IMR-90 (cell line): ENCODE data around the gene PARVB. TPM values are rescaled to one million over a fixed set of nuclear protein-coding genes. Genes with fewer than 3 reads are reported as not detected.

Experiments
- ATAC-seq: fragments of 200-7000 bp; cut with Tn5 transposase; 2 replicates; pipeline ENCODE4 v1.9.1; 2020; ENCODE audit warnings: low read depth, mild to moderate bottlenecking, moderate library complexity
- BruUV-seq: library from RNA; stranded (reverse); fragments of 400-500 nt; replicated peaks from 2 replicates; lab custom pipeline; 2021; lab: Mats Ljungman, UMichigan
- CTCF ChIA-PET: fragments of 300-600 bp; formaldehyde crosslinking; extraction: SDS; loops from one replicate; lab custom pipeline; 2021; ENCODE audit warnings: antibody characterized with exemption; lab: Yijun Ruan, JAX
- POLR2A ChIA-PET: fragments of 300-600 bp; sonication (Branson Sonifier 250); formaldehyde crosslinking; loops from one replicate; lab custom pipeline; 2022; ENCODE audit warnings: antibody characterized with exemption; ENCODE audit not compliant: unreplicated experiment; lab: Charles Lee
- DNase-seq: peaks from one replicate; pipeline ENCODE4 v3.0.0; 2013
- H2AFZ ChIP-seq: replicated peaks from 2 replicates; pipeline ENCODE3; 2013; ENCODE audit warnings: low read length, mild to moderate bottlenecking; ENCODE audit not compliant: poor library complexity
- H2AK5ac ChIP-seq: 2 replicates; pipeline ENCODE4 v1.6.1; 2013; ENCODE audit warnings: low read depth, low read length, inconsistent platforms
- H2AK9ac ChIP-seq: replicated peaks from 2 replicates; pipeline ENCODE3; 2013; ENCODE audit warnings: mild to moderate bottlenecking, low read depth, low read length, moderate library complexity; ENCODE audit not compliant: poor library complexity
- H2BK120ac ChIP-seq: 2 replicates; pipeline ENCODE4 v1.6.1; 2013; ENCODE audit warnings: low read depth, low read length, inconsistent platforms
- H2BK15ac ChIP-seq: 3 replicates; pipeline ENCODE4 v1.6.1; 2013; ENCODE audit warnings: low read depth, low read length, inconsistent platforms
- H2BK20ac ChIP-seq: 2 replicates; pipeline ENCODE4 v1.6.1; 2013; ENCODE audit warnings: low read depth, mild to moderate bottlenecking, inconsistent platforms, low read length, moderate library complexity
- H2BK5ac ChIP-seq: 2 replicates; pipeline ENCODE4 v1.6.1; 2013; ENCODE audit warnings: mild to moderate bottlenecking, low read depth, low read length, inconsistent platforms; ENCODE audit not compliant: poor library complexity, severe bottlenecking
- H3K14ac ChIP-seq: replicated peaks from 2 replicates; pipeline ENCODE4 v1.6.1; 2013; ENCODE audit warnings: low read depth, low read length, inconsistent platforms
- H3K18ac ChIP-seq: 2 replicates; pipeline ENCODE4 v1.6.1; 2013; ENCODE audit warnings: low read depth, low read length, control low read depth
- H3K23ac ChIP-seq: 2 replicates; pipeline ENCODE4 v1.6.1; 2013; ENCODE audit warnings: low read depth, low read length, inconsistent platforms
- H3K27ac ChIP-seq: 2 replicates; pipeline ENCODE4 v1.5.1; 2013; ENCODE audit warnings: mild to moderate bottlenecking, control low read depth, low read length; ENCODE audit not compliant: insufficient read depth
- H3K27me3 ChIP-seq: 2 replicates; pipeline ENCODE4 v1.6.1; 2013; ENCODE audit warnings: low read length; ENCODE audit not compliant: control insufficient read depth, insufficient read depth
- H3K36me3 ChIP-seq: 2 replicates; pipeline ENCODE4 v1.6.1; 2013; ENCODE audit warnings: low read length, mixed read lengths; ENCODE audit not compliant: control insufficient read depth, insufficient read depth
- H3K4ac ChIP-seq: 2 replicates; pipeline ENCODE4 v1.6.1; 2013; ENCODE audit warnings: low read depth, low read length, inconsistent platforms
- H3K4me1 ChIP-seq: 2 replicates; pipeline ENCODE4 v1.6.1; 2013; ENCODE audit warnings: low read length, mixed read lengths; ENCODE audit not compliant: control insufficient read depth, insufficient read depth
- H3K4me2 ChIP-seq: 2 replicates; pipeline ENCODE4 v1.6.1; 2013; ENCODE audit warnings: low read depth, mild to moderate bottlenecking, control low read depth, low read length, moderate library complexity
- H3K4me3 ChIP-seq: 2 replicates; pipeline ENCODE4 v1.5.1; 2013; ENCODE audit warnings: low read depth, mild to moderate bottlenecking, control low read depth, low read length, moderate library complexity; ENCODE audit not compliant: insufficient read depth
- H3K56ac ChIP-seq: 2 replicates; pipeline ENCODE4 v1.6.1; 2013; ENCODE audit warnings: low read length, inconsistent platforms; ENCODE audit not compliant: insufficient read depth; ENCODE audit errors: extremely low read depth
- H3K79me1 ChIP-seq, 2 experiments: 2 replicates each; pipeline ENCODE4 v1.6.1; 2013; ENCODE audit warnings: low read length in 2 of 2, inconsistent platforms in 1 of 2, low read depth in 1 of 2
- H3K9ac ChIP-seq: 2 replicates; pipeline ENCODE4 v1.6.1; 2013; ENCODE audit warnings: low read depth, low read length, control low read depth
- H3K9me1 ChIP-seq: 2 replicates; pipeline ENCODE4 v1.6.1; 2013; ENCODE audit warnings: low read length, inconsistent platforms; ENCODE audit not compliant: insufficient read depth
- H3K9me3 ChIP-seq: 2 replicates; pipeline ENCODE4 v1.6.1; 2013; ENCODE audit warnings: low read length; ENCODE audit not compliant: control insufficient read depth, insufficient read depth
- H4K20me1 ChIP-seq: 2 replicates; pipeline ENCODE4 v1.6.1; 2013; ENCODE audit warnings: low read length, inconsistent platforms; ENCODE audit not compliant: insufficient read depth
- H4K5ac ChIP-seq: 2 replicates; pipeline ENCODE4 v1.6.1; 2013; ENCODE audit warnings: mild to moderate bottlenecking, low read depth, low read length, control low read depth
- H4K8ac ChIP-seq, 2 experiments: 2 replicates each; pipeline ENCODE4 v1.6.1; 2013; ENCODE audit warnings: low read depth in 2 of 2, low read length in 2 of 2, control low read depth in 1 of 2, inconsistent platforms in 1 of 2
- H4K91ac ChIP-seq: 2 replicates; pipeline ENCODE4 v1.6.1; 2013; ENCODE audit warnings: low read depth, low read length, inconsistent platforms; ENCODE audit not compliant: insufficient read depth
- BHLHE40 ChIP-seq: fragments of 150-350 bp; IDR thresholded peaks from 2 replicates; pipeline ENCODE4 v1.6.1; 2016; ENCODE audit warnings: mild to moderate bottlenecking, low read depth, low read length
- CHD1 ChIP-seq: IDR thresholded peaks from 2 replicates; pipeline ENCODE4 v1.6.1; 2012; ENCODE audit warnings: low read depth, low read length, improper control_type of control experiment
- MXI1 ChIP-seq: IDR thresholded peaks from 2 replicates; pipeline ENCODE4 v1.6.1; 2012; ENCODE audit warnings: low read depth, mild to moderate bottlenecking, low read length, moderate library complexity, borderline replicate concordance
- NFE2L2 ChIP-seq: fragments of 150-350 bp; IDR thresholded peaks from 2 replicates; pipeline ENCODE4 v1.6.1; 2016; ENCODE audit warnings: low read depth, mild to moderate bottlenecking, low read length
- RCOR1 ChIP-seq: IDR thresholded peaks from 2 replicates; pipeline ENCODE4 v1.6.1; 2012; ENCODE audit warnings: mild to moderate bottlenecking, low read length, improper control_type of control experiment; ENCODE audit not compliant: insufficient replicate concordance
- RFX5 ChIP-seq: IDR thresholded peaks from 2 replicates; pipeline ENCODE4 v1.8.0; 2012; ENCODE audit warnings: low read depth, mild to moderate bottlenecking, low read length, moderate library complexity
- SMC3 ChIP-seq: fragments of 150-350 bp; IDR thresholded peaks from 2 replicates; pipeline ENCODE4 v1.6.1; 2016; ENCODE audit warnings: low read depth, mild to moderate bottlenecking, antibody characterized with exemption, low read length, moderate library complexity
- WGBS, 2 experiments: methylation state at CpG; one replicate each; pipeline versions ENCODE4 v1.1.5 to v1.1.7; 2013; ENCODE audit warnings: missing lambda C conversion rate in 2 of 2; ENCODE audit not compliant: insufficient read length in 1 of 2; ENCODE audit errors: extremely low coverage in 2 of 2; 5-methylcytosine and 5-hydroxymethylcytosine counted together
- dilution Hi-C: fragments of 300-500 bp; cut with HindIII; formaldehyde crosslinking; loops from one replicate; pipeline ENCODE4 v1.14.3; 2018; ENCODE audit warnings: low sequenced_read_pairs; ENCODE audit not compliant: unreplicated experiment
- in situ Hi-C: fragments of 300-500 bp; cut with MboI; formaldehyde crosslinking; loops from 3 replicates; pipeline ENCODE4 v1.14.3; 2019; ENCODE audit warnings: low sequenced_read_pairs, inconsistent platforms, mixed read lengths
- intact Hi-C: fragments of 100-400 bp; cut with micrococcal nuclease; formaldehyde crosslinking; loops from 2 replicates; pipeline ENCODE4 v1.10.0; 2022
- polyA plus RNA-seq, 3 experiments: library from polyadenylated mRNA; depleted of rRNA; stranded (reverse); fragments of >200 nt; gene quantifications; 2 replicates each; pipeline ENCODE4 v1.2.3, GENCODE V29; 2012; ENCODE audit warnings: low replicate concordance in 1 of 3
- total RNA-seq: library from RNA; depleted of rRNA; stranded (reverse); fragments of >200 nt; gene quantifications from 2 replicates; pipeline ENCODE4 v1.2.3, GENCODE V29; 2012

PARVB gene
- total and polyA plus RNA-seq, 2 of the 4 experiments (the other 2 are of a cell fraction): 44.3 to 53.9 TPM

- H3K18ac ChIP-seq: no peak overlapping the region
- no peak overlapping the region for H3K4me3 ChIP-seq
- 86% methylated on average over 2 of the region's 8 CpGs; no CpG with 5 or more reads in 1 of the 2 experiments for WGBS, 2 experiments
- intact Hi-C loops (no loop called here), in situ Hi-C loops (no loop called here), dilution Hi-C loops (no loop called here)
- H4K8ac ChIP-seq: no peak overlapping the region
- no peak overlapping the region for H4K91ac ChIP-seq
- H3K27me3 ChIP-seq: peaks cover 31% of the 10 kb centered on the region
- no peak overlapping the region for H3K14ac ChIP-seq
- ATAC-seq (no peak), DNase-seq (no peak)
- no peak for TF ChIP-seq CHD1
- TF ChIP-seq RFX5: no peak
- no peak for TF ChIP-seq BHLHE40
- no peak for TF ChIP-seq SMC3
- no peak for TF ChIP-seq RCOR1
- TF ChIP-seq MXI1: no peak
- no peak for TF ChIP-seq NFE2L2
- no peak overlapping the region for H2AK5ac ChIP-seq
- no peak overlapping the region for H2BK120ac ChIP-seq
- no peak overlapping the region for H3K4ac ChIP-seq
- H2AK9ac ChIP-seq: no peak overlapping the region
- H3K79me1 ChIP-seq: no peaks in the 10 kb centered on the region
- no peak overlapping the region for H2BK15ac ChIP-seq
- no peak overlapping the region for H3K56ac ChIP-seq
- H3K9me3 ChIP-seq: no peaks in the 10 kb centered on the region
- H4K20me1 ChIP-seq: no peaks in the 10 kb centered on the region; the same call in 1 of the 2 replicates
- H3K23ac ChIP-seq: no peak overlapping the region
- no peak overlapping the region for H2BK5ac ChIP-seq
- no peak overlapping the region for H2AFZ ChIP-seq
- no peaks in the 10 kb centered on the region for H3K9me1 ChIP-seq
- H3K36me3 ChIP-seq: no peaks in the 10 kb centered on the region
- ChIA-PET CTCF (no interaction called here), POLR2A (no interaction called here)
- H3K27ac ChIP-seq: no peak overlapping the region
- H2BK20ac ChIP-seq: no peak overlapping the region
- H3K9ac ChIP-seq: no peak overlapping the region
- no TSS peak for BruUV-seq
- no peak overlapping the region for H4K5ac ChIP-seq
- no peaks in the 10 kb centered on the region for H3K4me1 ChIP-seq
- no peak overlapping the region for H3K4me2 ChIP-seq
Measured at GRCh38 chr22:44186121-44186510, 162.0 kb downstream of the PARVB start.
